RWPE2 (cell line): ENCODE results near the gene SLC44A1.

Source experiments
- ATAC-seq: fragments of 200-7000 bp; cut with Tn5 transposase; 3 replicates; pipeline ENCODE4 v1.9.1; 2021; ENCODE audit warnings: low read depth
- DNase-seq: peaks from one replicate; pipeline ENCODE4 v3.0.0-alpha.2; 2020; ENCODE audit warnings: low spot score
- H3K27ac ChIP-seq: fragments of 450-650 bp; 2 replicates; pipeline ENCODE4 v1.5.1; 2017; ENCODE audit warnings: mild to moderate bottlenecking; ENCODE audit not compliant: poor library complexity, severe bottlenecking
- H3K27me3 ChIP-seq: fragments of 250-450 bp; sonication (Bioruptor Pico); 2 replicates; pipeline ENCODE4 v1.5.1; 2021; ENCODE audit warnings: mild to moderate bottlenecking, moderate library complexity; ENCODE audit not compliant: insufficient read depth, poor library complexity, severe bottlenecking
- H3K36me3 ChIP-seq: fragments of 250-450 bp; sonication (Bioruptor Pico); 2 replicates; pipeline ENCODE4 v1.5.1; 2020; ENCODE audit warnings: low read depth, mild to moderate bottlenecking, moderate library complexity
- H3K4me1 ChIP-seq: fragments of 250-450 bp; sonication (Bioruptor Pico); 2 replicates; pipeline ENCODE4 v1.5.1; 2021; ENCODE audit warnings: mild to moderate bottlenecking, moderate library complexity; ENCODE audit not compliant: insufficient read depth, poor library complexity, severe bottlenecking
- H3K4me3 ChIP-seq: fragments of 250-450 bp; sonication (Bioruptor Pico); 2 replicates; pipeline ENCODE4 v1.5.1; 2021; ENCODE audit warnings: mild to moderate bottlenecking, moderate library complexity; ENCODE audit not compliant: severe bottlenecking
- H3K9me3 ChIP-seq: fragments of 250-450 bp; sonication (Bioruptor Pico); 2 replicates; pipeline ENCODE4 v1.5.1; 2021; ENCODE audit warnings: mild to moderate bottlenecking, moderate library complexity; ENCODE audit not compliant: severe bottlenecking
- CTCF ChIP-seq: fragments of 450-650 bp; IDR thresholded peaks from one replicate; pipeline ENCODE4 v1.5.1; 2017; ENCODE audit warnings: mild to moderate bottlenecking, moderate library complexity; ENCODE audit not compliant: poor library complexity, severe bottlenecking

Gene SLC44A1

DNA sequence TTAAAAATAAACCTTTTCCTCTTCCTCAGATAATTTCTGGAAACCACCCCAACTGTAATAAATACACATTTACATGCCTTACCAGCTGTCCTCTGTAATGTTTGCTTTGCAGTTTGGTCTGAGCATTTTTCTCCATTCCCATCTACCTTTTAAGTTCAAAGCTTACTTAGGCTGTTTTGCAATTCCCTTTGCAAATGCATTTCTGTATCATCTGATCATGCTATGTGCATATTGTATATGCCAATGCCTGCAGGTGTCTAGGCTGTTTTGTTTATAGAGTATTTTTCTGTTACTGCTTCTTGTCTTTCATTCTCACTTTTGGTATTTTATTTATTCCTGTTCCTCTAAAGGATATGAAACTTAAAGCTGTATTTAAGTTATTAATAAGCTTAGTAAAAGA, 86.3 kb downstream of the SLC44A1 start:
- H3K27ac ChIP-seq: no peak overlapping the region
- TF ChIP-seq CTCF: no peak
- no peaks in the 10 kb centered on the region for H3K4me1 ChIP-seq
- no peak for ATAC-seq
- no peak for DNase-seq
- H3K36me3 ChIP-seq: no peaks in the 10 kb centered on the region
- no peaks in the 10 kb centered on the region for H3K9me3 ChIP-seq
- no peak overlapping the region for H3K4me3 ChIP-seq
- H3K27me3 ChIP-seq: no peaks in the 10 kb centered on the region

DNA sequence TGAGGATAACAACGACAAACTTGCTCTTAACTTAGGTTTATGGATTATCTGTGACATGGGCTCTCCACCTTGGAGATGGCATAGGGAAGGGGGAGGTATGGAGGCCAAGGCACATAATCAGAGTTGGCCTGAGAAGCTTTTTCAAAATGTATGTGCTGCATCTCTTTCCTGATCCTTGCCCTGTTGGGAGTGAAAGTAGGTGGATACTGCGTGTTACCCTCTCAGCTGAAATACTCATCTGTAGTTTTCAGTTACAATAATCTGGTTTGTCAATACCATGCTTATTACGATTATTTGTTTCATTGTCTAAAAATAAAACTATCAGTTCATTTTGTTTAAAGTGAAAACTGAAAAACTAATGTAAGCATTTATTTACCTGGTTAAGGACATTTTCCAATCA, 86.7 kb downstream of the SLC44A1 start:
- no peaks in the 10 kb centered on the region for H3K36me3 ChIP-seq
- no peak for ATAC-seq
- H3K27me3 ChIP-seq: no peaks in the 10 kb centered on the region
- H3K4me3 ChIP-seq: no peak overlapping the region
- no peaks in the 10 kb centered on the region for H3K9me3 ChIP-seq
- no peaks in the 10 kb centered on the region for H3K4me1 ChIP-seq
- DNase-seq: no peak
- no peak for TF ChIP-seq CTCF
- H3K27ac ChIP-seq: no peak overlapping the region

DNA sequence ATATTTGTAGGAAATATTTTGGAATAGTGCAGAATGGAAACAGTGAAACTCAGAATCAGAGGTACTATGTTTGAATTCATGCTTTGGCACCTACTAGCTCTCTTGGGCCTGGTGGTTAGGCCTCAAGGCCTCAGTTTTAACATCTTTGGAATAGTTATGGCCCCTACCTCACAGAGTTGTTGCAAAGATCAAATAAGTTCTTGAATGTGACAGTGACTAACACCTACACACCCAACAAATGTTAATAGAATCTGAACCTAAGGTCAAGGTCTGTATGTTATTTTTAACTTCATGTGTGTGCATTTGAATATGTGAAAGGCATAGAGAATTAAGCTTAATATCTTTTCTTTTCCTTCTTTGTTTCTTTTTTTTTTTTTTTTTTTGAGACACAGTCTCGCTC, 87.3 kb downstream of the SLC44A1 start:
- no peaks in the 10 kb centered on the region for H3K4me1 ChIP-seq
- H3K27me3 ChIP-seq: no peaks in the 10 kb centered on the region
- ATAC-seq: no peak
- no peak for DNase-seq
- H3K36me3 ChIP-seq: no peaks in the 10 kb centered on the region
- H3K9me3 ChIP-seq: no peaks in the 10 kb centered on the region
- no peak for TF ChIP-seq CTCF
- no peak overlapping the region for H3K4me3 ChIP-seq
- H3K27ac ChIP-seq: no peak overlapping the region

DNA sequence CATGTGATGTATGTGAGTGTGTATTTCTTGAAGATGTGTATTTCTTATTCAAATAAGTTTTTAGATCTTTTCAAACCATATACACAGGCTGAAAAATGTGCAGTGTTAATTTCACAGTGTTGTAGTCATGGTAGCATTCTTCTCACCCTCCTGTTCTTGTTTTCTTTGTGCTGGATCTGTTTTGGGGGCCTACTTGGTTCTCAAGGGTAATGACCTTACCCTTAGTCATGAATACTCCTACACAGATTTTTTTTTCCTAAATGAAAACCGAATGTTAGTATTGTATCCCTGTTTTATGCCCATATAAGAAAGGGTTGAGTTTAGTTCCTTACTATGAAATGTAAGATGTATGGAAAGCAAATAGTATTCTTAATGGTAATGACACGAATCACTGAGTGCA, 88.0 kb downstream of the SLC44A1 start:
- no peaks in the 10 kb centered on the region for H3K9me3 ChIP-seq
- H3K27me3 ChIP-seq: no peaks in the 10 kb centered on the region
- H3K27ac ChIP-seq: no peak overlapping the region
- DNase-seq: no peak
- no peak for ATAC-seq
- no peaks in the 10 kb centered on the region for H3K4me1 ChIP-seq
- TF ChIP-seq CTCF: no peak
- no peaks in the 10 kb centered on the region for H3K36me3 ChIP-seq
- no peak overlapping the region for H3K4me3 ChIP-seq

DNA sequence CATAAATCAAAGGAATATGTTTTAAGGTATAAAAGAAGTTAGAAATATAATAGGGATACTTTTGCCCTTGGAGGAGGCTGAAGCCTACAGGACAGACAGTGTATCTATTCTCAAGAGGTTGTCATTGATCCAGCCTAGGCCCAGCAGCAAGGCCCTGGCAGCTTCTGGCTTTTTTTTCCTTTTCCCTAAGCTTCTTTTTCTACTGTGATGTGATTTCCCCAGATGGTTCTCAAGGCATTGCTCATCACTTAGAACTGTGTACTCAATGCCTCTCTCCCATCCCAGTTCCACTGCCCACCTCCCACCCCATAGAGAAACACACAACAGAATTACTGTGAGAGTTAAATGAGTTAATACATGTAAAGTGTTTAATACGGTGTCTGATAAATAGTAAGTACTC, 88.6 kb downstream of the SLC44A1 start:
- H3K27ac ChIP-seq: no peak overlapping the region
- H3K36me3 ChIP-seq: no peaks in the 10 kb centered on the region
- H3K9me3 ChIP-seq: no peaks in the 10 kb centered on the region
- H3K27me3 ChIP-seq: no peaks in the 10 kb centered on the region
- H3K4me3 ChIP-seq: no peak overlapping the region
- TF ChIP-seq CTCF: no peak
- no peak for DNase-seq
- no peaks in the 10 kb centered on the region for H3K4me1 ChIP-seq
- ATAC-seq: no peak
